Astrocyte (in vitro differentiated cells and primary cell): ENCODE results near the gene DNAJC11. TPM values are rescaled to one million over a fixed set of nuclear protein-coding genes. Genes with fewer than 3 reads are reported as not detected.
"Not testable (repeated sequence)": the region's sequence is repeated elsewhere in the genome, so short reads cannot be mapped to it uniquely, and the experiment has no call there.

Experiments used
- DNase-seq: peaks from one replicate; pipeline ENCODE4 v3.0.0-alpha.2; 2010; ENCODE audit warnings: low read depth
- FAIRE-seq: peaks from 2 replicates; lab custom pipeline; 2011; peaks lifted over from hg19 to GRCh38; lab: Jason Lieb, UNC
- H2AFZ ChIP-seq: 2 replicates; pipeline ENCODE4 v1.6.0; 2012; ENCODE audit warnings: low read depth, low read length, inconsistent platforms
- H3K27ac ChIP-seq: 2 replicates; pipeline ENCODE4 v1.5.1; 2011; ENCODE audit warnings: low read depth, low read length, inconsistent platforms
- H3K27me3 ChIP-seq: 2 replicates; pipeline ENCODE4 v1.6.0; 2011; ENCODE audit warnings: low read length, inconsistent platforms; ENCODE audit not compliant: insufficient read depth
- H3K36me3 ChIP-seq: 2 replicates; pipeline ENCODE4 v1.5.1; 2011; ENCODE audit warnings: low read length, inconsistent platforms; ENCODE audit not compliant: insufficient read depth
- H3K4me1 ChIP-seq: 2 replicates; pipeline ENCODE4 v1.5.1; 2011; ENCODE audit warnings: low read length, inconsistent platforms; ENCODE audit not compliant: insufficient read depth
- H3K4me2 ChIP-seq: 2 replicates; pipeline ENCODE4 v1.6.0; 2012; ENCODE audit warnings: low read length, inconsistent platforms
- H3K4me3 ChIP-seq: 2 replicates; pipeline ENCODE4 v1.5.1; 2011; ENCODE audit warnings: low read depth, mild to moderate bottlenecking, low read length, inconsistent platforms; ENCODE audit not compliant: insufficient read depth
- H3K79me2 ChIP-seq: 2 replicates; pipeline ENCODE4 v1.6.0; 2012; ENCODE audit warnings: mild to moderate bottlenecking, low read length, inconsistent platforms; ENCODE audit not compliant: insufficient read depth
- H3K9ac ChIP-seq: 2 replicates; pipeline ENCODE4 v1.6.0; 2012; ENCODE audit warnings: mild to moderate bottlenecking, low read length, inconsistent platforms
- H3K9me3 ChIP-seq: 2 replicates; pipeline ENCODE4 v1.5.1; 2012; ENCODE audit warnings: low read depth, mild to moderate bottlenecking, low read length, inconsistent platforms; ENCODE audit not compliant: insufficient read depth
- H4K20me1 ChIP-seq: 2 replicates; pipeline ENCODE4 v1.6.0; 2012; ENCODE audit warnings: low read length, inconsistent platforms; ENCODE audit not compliant: insufficient read depth
- H3K27ac Mint-ChIP-seq: one replicate; pipeline ENCODE4 v1.8.0; 2021; ENCODE audit warnings: mild to moderate bottlenecking, mixed read lengths; ENCODE audit not compliant: unreplicated experiment
- H3K27me3 Mint-ChIP-seq: one replicate; pipeline ENCODE4 v1.8.0; 2021; ENCODE audit warnings: low read depth, mixed read lengths; ENCODE audit not compliant: unreplicated experiment
- H3K36me3 Mint-ChIP-seq: one replicate; pipeline ENCODE4 v1.8.0; 2021; ENCODE audit warnings: low read depth, mixed read lengths; ENCODE audit not compliant: unreplicated experiment
- H3K4me1 Mint-ChIP-seq: one replicate; pipeline ENCODE4 v1.8.0; 2021; ENCODE audit warnings: low read depth, mixed read lengths; ENCODE audit not compliant: unreplicated experiment
- H3K4me3 Mint-ChIP-seq: one replicate; pipeline ENCODE4 v1.8.0; 2021; ENCODE audit warnings: mild to moderate bottlenecking, moderate library complexity, mixed read lengths; ENCODE audit not compliant: unreplicated experiment
- H3K9me3 Mint-ChIP-seq: one replicate; pipeline ENCODE4 v1.8.0; 2021; ENCODE audit warnings: mild to moderate bottlenecking, mixed read lengths; ENCODE audit not compliant: unreplicated experiment
- CTCF ChIP-seq: IDR thresholded peaks from 2 replicates; pipeline ENCODE4 v1.5.1; 2011; ENCODE audit warnings: low read depth, mild to moderate bottlenecking, inconsistent platforms, low read length, moderate library complexity; ENCODE audit not compliant: insufficient read depth
- EZH2 ChIP-seq: IDR thresholded peaks from 2 replicates; pipeline ENCODE4 v1.6.1; 2012; ENCODE audit warnings: mild to moderate bottlenecking, low read length, inconsistent platforms; ENCODE audit not compliant: insufficient read depth
- total RNA-seq: library from RNA; stranded (reverse); gene quantifications from 2 replicates; pipeline ENCODE4 v1.2.1, GENCODE V29; 2021

The DNAJC11 gene
- total RNA-seq, 1 donor from 2014 or later: 63.9 TPM

- FAIRE-seq (no peak), DNase-seq (peak; percentile 23)
- no peak overlapping the region for H3K27ac Mint-ChIP-seq
Measured at GRCh38 chr1:6646499-6647148, 55.0 kb downstream of the DNAJC11 start.

GRCh38 chr1:6645018-6645417 is 56.6 kb downstream of the DNAJC11 start:
- H3K4me3 Mint-ChIP-seq: no peak overlapping the region
- no peak for TF ChIP-seq EZH2
- no peak for TF ChIP-seq CTCF
- H3K27ac Mint-ChIP-seq: no peak overlapping the region
- Histone ChIP-seq H3K4me2 (no peak overlapping the region), H3K4me1 (no peaks in the 10 kb centered on the region), H2AFZ (no peak overlapping the region), H3K4me3 (no peak overlapping the region), H3K9me3 (no peaks in the 10 kb centered on the region), H4K20me1 (no peaks in the 10 kb centered on the region), H3K27me3 (no peaks in the 10 kb centered on the region), H3K9ac (no peak overlapping the region), H3K27ac (no peak overlapping the region), H3K79me2 (no peaks in the 10 kb centered on the region), H3K36me3 (peaks cover 14% of the 10 kb centered on the region)
- no peaks in the 10 kb centered on the region for H3K27me3 Mint-ChIP-seq
- FAIRE-seq: no peak
- H3K9me3 Mint-ChIP-seq: no peaks in the 10 kb centered on the region
- H3K4me1 Mint-ChIP-seq: no peaks in the 10 kb centered on the region
- DNase-seq: no peak
- H3K36me3 Mint-ChIP-seq: peaks cover 21% of the 10 kb centered on the region

More at GRCh38 chr1:6646499-6647148, 55.0 kb downstream of the DNAJC11 start:
- Mint-ChIP-seq H3K4me1 (no peaks in the 10 kb centered on the region), H3K36me3 (peaks cover 23% of the 10 kb centered on the region), H3K27me3 (no peaks in the 10 kb centered on the region), H3K9me3 (no peaks in the 10 kb centered on the region), H3K4me3 (no peak overlapping the region)
- Histone ChIP-seq H3K27ac (no peak overlapping the region), H3K79me2 (no peaks in the 10 kb centered on the region), H3K9me3 (no peaks in the 10 kb centered on the region), H3K4me3 (no peak overlapping the region), H3K4me2 (no peak overlapping the region), H2AFZ (no peak overlapping the region), H3K36me3 (peaks cover 13% of the 10 kb centered on the region), H3K4me1 (no peaks in the 10 kb centered on the region), H3K27me3 (no peaks in the 10 kb centered on the region), H4K20me1 (no peaks in the 10 kb centered on the region), H3K9ac (no peak overlapping the region)
- TF ChIP-seq EZH2 (no peak), CTCF (peak; percentile 51)

- not testable (repeated sequence) for H3K27ac ChIP-seq, H3K9me3 ChIP-seq, H2AFZ ChIP-seq, H3K27me3 ChIP-seq, H3K9ac ChIP-seq, H3K4me3 ChIP-seq, H3K27ac Mint-ChIP-seq, H3K9me3 Mint-ChIP-seq, H3K79me2 ChIP-seq, H3K4me2 ChIP-seq, FAIRE-seq, H3K4me3 Mint-ChIP-seq, H4K20me1 ChIP-seq, H3K4me1 ChIP-seq, H3K27me3 Mint-ChIP-seq, H3K4me1 Mint-ChIP-seq, DNase-seq
- peaks cover 24% of the 10 kb centered on the region for H3K36me3 Mint-ChIP-seq
- H3K36me3 ChIP-seq: peaks cover 22% of the 10 kb centered on the region
Measured at GRCh38 chr1:6640867-6641266, 60.7 kb downstream of the DNAJC11 start.
